Mesenchymal stem cell (in vitro differentiated cells and primary cell): ENCODE measurements around the gene LIMS3.
"Not testable (repeated sequence)": the region's sequence is repeated elsewhere in the genome, so short reads cannot be mapped to it uniquely, and the experiment has no call there.

Experiments
- DNase-seq: peaks from one replicate; pipeline ENCODE4 v3.0.0-alpha.2; 2013
- H2AFZ ChIP-seq: one replicate; pipeline ENCODE4 v1.6.1; 2013; ENCODE audit warnings: low read depth, mild to moderate bottlenecking, control low read depth, inconsistent platforms, low read length, moderate library complexity
- H2AK5ac ChIP-seq: 2 replicates; pipeline ENCODE4 v1.6.1; 2013; ENCODE audit warnings: low read length, moderate library complexity, mild to moderate bottlenecking, inconsistent platforms; ENCODE audit not compliant: severe bottlenecking
- H2BK120ac ChIP-seq: one replicate; pipeline ENCODE4 v1.6.1; 2013; ENCODE audit warnings: low read depth, mild to moderate bottlenecking, inconsistent platforms, low read length, moderate library complexity
- H2BK12ac ChIP-seq, 2 experiments: one replicate each; pipeline ENCODE4 v1.6.1; 2013; ENCODE audit warnings: inconsistent platforms in 2 of 2, low read length in 2 of 2, mild to moderate bottlenecking in 2 of 2, moderate library complexity in 2 of 2, control low read depth in 1 of 2
- H2BK15ac ChIP-seq: one replicate; pipeline ENCODE4 v1.6.1; 2013; ENCODE audit warnings: mild to moderate bottlenecking, low read depth, inconsistent platforms; ENCODE audit not compliant: poor library complexity, severe bottlenecking
- H2BK5ac ChIP-seq: 2 replicates; pipeline ENCODE4 v1.6.1; 2013; ENCODE audit warnings: low read depth, mild to moderate bottlenecking, low read length, control low read depth, inconsistent platforms; ENCODE audit not compliant: poor library complexity, severe bottlenecking
- H3K14ac ChIP-seq, 2 experiments: one replicate each; pipeline ENCODE4 v1.6.1; 2013; ENCODE audit warnings: inconsistent platforms in 2 of 2, low read length in 2 of 2, control low read depth in 1 of 2, mild to moderate bottlenecking in 1 of 2, moderate library complexity in 1 of 2
- H3K18ac ChIP-seq, 2 experiments: one replicate each; pipeline ENCODE4 v1.6.1; 2013; ENCODE audit warnings: inconsistent platforms in 2 of 2, low read length in 2 of 2, control low read depth in 1 of 2, low read depth in 1 of 2, mild to moderate bottlenecking in 1 of 2
- H3K23ac ChIP-seq, 2 experiments: one replicate each; pipeline ENCODE4 v1.6.1; 2013; ENCODE audit warnings: inconsistent platforms in 2 of 2, low read length in 2 of 2, mild to moderate bottlenecking in 2 of 2, moderate library complexity in 2 of 2, control low read depth in 1 of 2
- H3K27ac ChIP-seq: 2 replicates; pipeline ENCODE4 v1.5.1; 2013; ENCODE audit warnings: mild to moderate bottlenecking, moderate library complexity, low read length, control low read depth, inconsistent platforms; ENCODE audit not compliant: poor library complexity, severe bottlenecking
- H3K27me3 ChIP-seq, 2 experiments: 2 replicates each; pipeline versions ENCODE4 v1.6.1 to v1.7.0; 2013; ENCODE audit warnings: low read length in 2 of 2, mild to moderate bottlenecking in 2 of 2, moderate library complexity in 2 of 2, control low read depth in 1 of 2, inconsistent platforms in 1 of 2; ENCODE audit not compliant: control insufficient read depth in 1 of 2, insufficient read depth in 1 of 2
- H3K36me3 ChIP-seq, 2 experiments: 2 replicates each; pipeline versions ENCODE4 v1.6.1 to v1.7.0; 2013; ENCODE audit warnings: low read length in 2 of 2, control low read depth in 1 of 2, inconsistent platforms in 1 of 2, low read depth in 1 of 2, mild to moderate bottlenecking in 1 of 2; ENCODE audit not compliant: insufficient read depth in 2 of 2, control insufficient read depth in 1 of 2
- H3K4ac ChIP-seq, 2 experiments: one replicate each; pipeline ENCODE4 v1.6.1; 2013; ENCODE audit warnings: inconsistent platforms in 2 of 2, low read length in 2 of 2, mild to moderate bottlenecking in 2 of 2, moderate library complexity in 2 of 2, control low read depth in 1 of 2, low read depth in 1 of 2
- H3K4me1 ChIP-seq: 2 replicates; pipeline ENCODE4 v1.6.1; 2013; ENCODE audit warnings: low read depth, low read length, control low read depth; ENCODE audit not compliant: control insufficient read depth, insufficient read depth
- H3K4me2 ChIP-seq: 2 replicates; pipeline ENCODE4 v1.6.1; 2013; ENCODE audit warnings: low read length, mild to moderate bottlenecking, inconsistent platforms; ENCODE audit not compliant: poor library complexity, severe bottlenecking
- H3K4me3 ChIP-seq, 2 experiments: 2 replicates each; pipeline versions ENCODE4 v1.5.1 to v1.7.0; 2013; ENCODE audit warnings: low read length in 2 of 2, mild to moderate bottlenecking in 2 of 2, control low read depth in 1 of 2, low read depth in 1 of 2; ENCODE audit not compliant: insufficient read depth in 1 of 2
- H3K79me1 ChIP-seq: replicated peaks from 2 replicates; pipeline ENCODE4 v1.6.1; 2013; ENCODE audit warnings: mild to moderate bottlenecking, control low read depth, low read length, inconsistent platforms; ENCODE audit not compliant: poor library complexity, severe bottlenecking
- H3K9ac ChIP-seq: 2 replicates; pipeline ENCODE4 v1.7.0; 2013; ENCODE audit warnings: mild to moderate bottlenecking, low read length, moderate library complexity
- H3K9me3 ChIP-seq: 2 replicates; pipeline ENCODE4 v1.7.0; 2013; ENCODE audit warnings: mild to moderate bottlenecking, low read length; ENCODE audit not compliant: control insufficient read depth
- H4K8ac ChIP-seq: one replicate; pipeline ENCODE4 v1.6.1; 2013; ENCODE audit warnings: inconsistent platforms, mild to moderate bottlenecking, low read length, moderate library complexity
- H4K91ac ChIP-seq: one replicate; pipeline ENCODE4 v1.6.1; 2013; ENCODE audit warnings: mild to moderate bottlenecking, low read length, inconsistent platforms
- WGBS: methylation state at CpG from one replicate; pipeline ENCODE4 v1.1.7; 2013; ENCODE audit warnings: mixed read lengths; 5-methylcytosine and 5-hydroxymethylcytosine counted together

Gene LIMS3

GRCh38 chr2:109888414-109888813, 10.1 kb upstream of the LIMS3 start:
- not testable (repeated sequence) for H3K79me1 ChIP-seq, H4K91ac ChIP-seq, H3K27ac ChIP-seq, H3K4ac ChIP-seq, H3K36me3 ChIP-seq, H2BK12ac ChIP-seq, H2AK5ac ChIP-seq, DNase-seq, H3K27me3 ChIP-seq, H3K9me3 ChIP-seq, H3K4me1 ChIP-seq, H4K8ac ChIP-seq, H2AFZ ChIP-seq, H3K9ac ChIP-seq, H3K4me2 ChIP-seq, H3K23ac ChIP-seq, H2BK120ac ChIP-seq, H2BK15ac ChIP-seq, H3K18ac ChIP-seq, H2BK5ac ChIP-seq, H3K14ac ChIP-seq, H3K4me3 ChIP-seq
- WGBS, result no CpG with 5 or more reads among the region's 4 CpGs

- not testable (repeated sequence) for H3K14ac ChIP-seq, H3K4me2 ChIP-seq, H3K23ac ChIP-seq, H3K9ac ChIP-seq, H3K18ac ChIP-seq, H3K36me3 ChIP-seq, H3K27me3 ChIP-seq, H3K4me3 ChIP-seq, H2AK5ac ChIP-seq, H2BK5ac ChIP-seq, H3K4ac ChIP-seq, H4K8ac ChIP-seq, H3K9me3 ChIP-seq, H2BK12ac ChIP-seq, H2BK15ac ChIP-seq, H3K79me1 ChIP-seq, H2AFZ ChIP-seq, H3K4me1 ChIP-seq, DNase-seq, H4K91ac ChIP-seq, H2BK120ac ChIP-seq, H3K27ac ChIP-seq
- no CpG with 5 or more reads among the region's 4 CpGs for WGBS
Measured at GRCh38 chr2:109889909-109890308, 8.6 kb upstream of the LIMS3 start.

GRCh38 chr2:109891024-109891423, 7.5 kb upstream of the LIMS3 start:
- no CpG with 5 or more reads among the region's 4 CpGs for WGBS
- H2BK5ac ChIP-seq, H3K9ac ChIP-seq, H2BK15ac ChIP-seq, H4K8ac ChIP-seq, H3K23ac ChIP-seq, H3K14ac ChIP-seq, H3K9me3 ChIP-seq, H3K4ac ChIP-seq, DNase-seq, H3K4me2 ChIP-seq, H3K18ac ChIP-seq, H3K4me1 ChIP-seq, H2AK5ac ChIP-seq, H3K79me1 ChIP-seq, H2BK12ac ChIP-seq, H4K91ac ChIP-seq, H2AFZ ChIP-seq, H3K4me3 ChIP-seq, H3K27me3 ChIP-seq, H2BK120ac ChIP-seq, H3K27ac ChIP-seq, H3K36me3 ChIP-seq: not testable (repeated sequence)

GRCh38 chr2:109893736-109894135, 4.8 kb upstream of the LIMS3 start:
- not testable (repeated sequence) for H3K9ac ChIP-seq, H3K4ac ChIP-seq, H3K9me3 ChIP-seq, H2BK12ac ChIP-seq, DNase-seq, H3K36me3 ChIP-seq, H3K4me3 ChIP-seq, H2AK5ac ChIP-seq, H2AFZ ChIP-seq, H4K91ac ChIP-seq, H3K14ac ChIP-seq, H2BK15ac ChIP-seq, H4K8ac ChIP-seq, H3K18ac ChIP-seq, H3K23ac ChIP-seq, H3K4me2 ChIP-seq, H3K27ac ChIP-seq, H3K79me1 ChIP-seq, H3K4me1 ChIP-seq, H2BK120ac ChIP-seq, H2BK5ac ChIP-seq, H3K27me3 ChIP-seq
- no CpG with 5 or more reads among the region's 7 CpGs for WGBS
